SU-DHL-6 (cell line): Measurements from ENCODE around the gene SEL1L2.

Experiments used
- CTCF ChIP-seq: fragments of 200-600 bp; sonication (generic); IDR thresholded peaks from one replicate; pipeline ENCODE4 v1.5.1; 2017; ENCODE audit warnings: antibody characterized with exemption, mild to moderate bottlenecking, low read length, moderate library complexity; ENCODE audit not compliant: insufficient read depth, poor library complexity, severe bottlenecking
- EZH2phosphoT487 ChIP-seq: fragments of 200-600 bp; sonication (generic), shearing (Covaris generic); conservative IDR thresholded peaks from 2 replicates; pipeline ENCODE4 v1.6.1; 2018; ENCODE audit warnings: mild to moderate bottlenecking, antibody characterized with exemption, low read length, moderate library complexity, mixed read lengths

- TF ChIP-seq CTCF (no peak), EZH2phosphoT487 (no peak)
Measured at GRCh38 chr20:13824459-13824858, 166.0 kb downstream of the SEL1L2 start.
